CD4-positive, CD25-positive, alpha-beta regulatory T cell (primary cell): ENCODE results near the gene C11orf97. TPM values are rescaled to one million over a fixed set of nuclear protein-coding genes. Genes with fewer than 3 reads are reported as not detected.
"Not testable (repeated sequence)": the region's sequence is repeated elsewhere in the genome, so short reads cannot be mapped to it uniquely, and the experiment has no call there.

Experiments used
- ATAC-seq, 2 donors: fragments of 150-1000 bp; cut with Tn5 transposase; one replicate each; pipeline ENCODE4 v1.10.0; 2021; ENCODE audit warnings: low read depth in 2 of 2, moderate number of reproducible peaks in 2 of 2, moderate library complexity in 1 of 2
- DNase-seq, 3 donors: peaks; one replicate each; pipeline versions ENCODE4 v3.0.0 to v3.0.0-alpha.2; 2012 to 2022; ENCODE audit warnings: mixed read lengths in 1 of 3
- H3K27ac ChIP-seq: one replicate; pipeline ENCODE4 v1.7.0; 2013; ENCODE audit warnings: mild to moderate bottlenecking, low read length; ENCODE audit not compliant: insufficient read depth, poor library complexity, severe bottlenecking
- H3K27me3 ChIP-seq: one replicate; pipeline ENCODE4 v1.7.0; 2013; ENCODE audit warnings: low read length; ENCODE audit not compliant: control insufficient read depth, insufficient read depth
- H3K36me3 ChIP-seq: one replicate; pipeline ENCODE4 v1.7.0; 2013; ENCODE audit warnings: mild to moderate bottlenecking, low read length, moderate library complexity; ENCODE audit not compliant: control insufficient read depth, insufficient read depth
- H3K4me1 ChIP-seq: 2 replicates; pipeline ENCODE4 v1.7.0; 2013; ENCODE audit warnings: mild to moderate bottlenecking, low read length; ENCODE audit not compliant: insufficient read depth, control insufficient read depth, poor library complexity, severe bottlenecking
- H3K4me3 ChIP-seq: one replicate; pipeline ENCODE4 v1.7.0; 2013; ENCODE audit warnings: low read depth, mild to moderate bottlenecking, low read length, moderate library complexity
- H3K9me3 ChIP-seq, 2 experiments: 1 replicate in 1 of 2; 2 replicates in 1 of 2; pipeline ENCODE4 v1.7.0; 2013; ENCODE audit warnings: low read length in 2 of 2, mild to moderate bottlenecking in 1 of 2, moderate library complexity in 1 of 2; ENCODE audit not compliant: control insufficient read depth in 2 of 2
- H3K27ac Mint-ChIP-seq, 3 donors: one replicate each; pipeline ENCODE4 v1.8.0; 2020 to 2022; ENCODE audit warnings: mild to moderate bottlenecking in 3 of 3, mixed read lengths in 3 of 3, moderate library complexity in 2 of 3
- H3K27me3 Mint-ChIP-seq: one replicate; pipeline ENCODE4 v1.8.0; 2022; ENCODE audit warnings: mild to moderate bottlenecking, mixed read lengths
- H3K36me3 Mint-ChIP-seq: one replicate; pipeline ENCODE4 v1.8.0; 2020; ENCODE audit warnings: mixed read lengths
- H3K4me1 Mint-ChIP-seq, 4 donors: one replicate each; pipeline ENCODE4 v1.8.0; 2020 to 2022; ENCODE audit warnings: mixed read lengths in 4 of 4, mild to moderate bottlenecking in 1 of 4
- H3K4me3 Mint-ChIP-seq, 4 donors: one replicate each; pipeline ENCODE4 v1.8.0; 2020 to 2022; ENCODE audit warnings: mild to moderate bottlenecking in 4 of 4, mixed read lengths in 4 of 4, moderate library complexity in 3 of 4
- H3K9me3 Mint-ChIP-seq, 7 donors: one replicate each; pipeline ENCODE4 v1.8.0; 2020 to 2022; ENCODE audit warnings: mixed read lengths in 7 of 7, mild to moderate bottlenecking in 3 of 7, moderate library complexity in 2 of 7
- polyA plus RNA-seq, 4 donors: library from polyadenylated mRNA; unstranded; fragments of 300-500 nt; fragmentation: Illumina TruSeq; gene quantifications; one replicate each; pipeline ENCODE4 v1.2.3, GENCODE V29; 2021
- total RNA-seq: library from RNA; stranded (reverse); gene quantifications from one replicate; pipeline ENCODE4 v1.2.3, GENCODE V29; 2022

Gene C11orf97
- total and polyA plus RNA-seq, 5 donors from 2014 or later: not detected

GRCh38 chr11:94563176-94563847 lies 51.1 kb downstream of the C11orf97 start:
- H3K27ac Mint-ChIP-seq: no peak overlapping the region

GRCh38 chr11:94563848-94564467 lies 51.7 kb downstream of the C11orf97 start:
- Histone ChIP-seq H3K27ac (no peak overlapping the region), H3K4me3 (no peak overlapping the region), H3K4me1 (no peaks in the 10 kb centered on the region), H3K36me3 (no peaks in the 10 kb centered on the region), H3K27me3 (no peaks in the 10 kb centered on the region), H3K9me3 (no peaks in the 10 kb centered on the region)
- ATAC-seq: no peak
- peaks cover 0 to 1% (median 0%) of the 10 kb centered on the region in 7 donors for H3K9me3 Mint-ChIP-seq
- peaks cover 0 to 2% (median 0%) of the 10 kb centered on the region in 4 donors for H3K4me1 Mint-ChIP-seq
- H3K4me3 Mint-ChIP-seq: no peak overlapping the region
- H3K36me3 Mint-ChIP-seq: no peaks in the 10 kb centered on the region
- H3K27me3 Mint-ChIP-seq: no peaks in the 10 kb centered on the region
- no peak for DNase-seq
- H3K27ac Mint-ChIP-seq: no peak overlapping the region

More at GRCh38 chr11:94563176-94563847, 51.1 kb downstream of the C11orf97 start:
- Histone ChIP-seq H3K4me3 (no peak overlapping the region), H3K27me3 (no peaks in the 10 kb centered on the region), H3K4me1 (no peaks in the 10 kb centered on the region), H3K36me3 (no peaks in the 10 kb centered on the region), H3K9me3 (no peaks in the 10 kb centered on the region), H3K27ac (no peak overlapping the region)
- no peak for ATAC-seq
- Mint-ChIP-seq H3K27me3 (no peaks in the 10 kb centered on the region), H3K4me1 (peaks cover 0 to 2% (median 0%) of the 10 kb centered on the region in 4 donors), H3K4me3 (no peak overlapping the region), H3K9me3 (peaks cover 0 to 1% (median 0%) of the 10 kb centered on the region in 7 donors), H3K36me3 (no peaks in the 10 kb centered on the region)
- no peak for DNase-seq

- no peak within 1 kb of the TSS for H3K4me3 Mint-ChIP-seq
- H3K36me3 Mint-ChIP-seq: no peaks in the 10 kb centered on the region
- Histone ChIP-seq H3K36me3 (no peaks in the 10 kb centered on the region), H3K27me3 (no peaks in the 10 kb centered on the region), H3K9me3 (no peaks in the 10 kb centered on the region), H3K4me1 (no peaks in the 10 kb centered on the region), H3K27ac (no peak within 1 kb of the TSS), H3K4me3 (no peak within 1 kb of the TSS)
- peaks cover 0 to 2% (median 0%) of the 10 kb centered on the region in 4 donors for H3K4me1 Mint-ChIP-seq
- ATAC-seq: no peak
- H3K27me3 Mint-ChIP-seq: no peaks in the 10 kb centered on the region
- peaks cover 0 to 1% (median 0%) of the 10 kb centered on the region in 7 donors for H3K9me3 Mint-ChIP-seq
- DNase-seq: no peak
- H3K27ac Mint-ChIP-seq: no peak within 1 kb of the TSS
Measured at GRCh38 chr11:94567181-94567670, 55.0 kb downstream of the C11orf97 start, which contains the start of gene PIWIL4. Gene PIWIL4 (plus strand): TSS chr11:94567368. CDS start chr11:94567519, 151 bp downstream.

GRCh38 chr11:94568200-94568599 lies 55.9 kb downstream of the C11orf97 start:
- Mint-ChIP-seq H3K4me1 (peaks cover 0 to 2% (median 0%) of the 10 kb centered on the region in 4 donors), H3K36me3 (peaks cover 4% of the 10 kb centered on the region), H3K27ac (no peak overlapping the region), H3K27me3 (no peaks in the 10 kb centered on the region), H3K4me3 (no peak overlapping the region), H3K9me3 (peaks cover 0 to 1% (median 0%) of the 10 kb centered on the region in 7 donors)
- Histone ChIP-seq H3K4me1 (no peaks in the 10 kb centered on the region), H3K36me3 (no peaks in the 10 kb centered on the region), H3K27ac (no peak overlapping the region), H3K9me3 (no peaks in the 10 kb centered on the region), H3K27me3 (no peaks in the 10 kb centered on the region), H3K4me3 (no peak overlapping the region)
- DNase-seq (no peak), ATAC-seq (no peak)

DNA sequence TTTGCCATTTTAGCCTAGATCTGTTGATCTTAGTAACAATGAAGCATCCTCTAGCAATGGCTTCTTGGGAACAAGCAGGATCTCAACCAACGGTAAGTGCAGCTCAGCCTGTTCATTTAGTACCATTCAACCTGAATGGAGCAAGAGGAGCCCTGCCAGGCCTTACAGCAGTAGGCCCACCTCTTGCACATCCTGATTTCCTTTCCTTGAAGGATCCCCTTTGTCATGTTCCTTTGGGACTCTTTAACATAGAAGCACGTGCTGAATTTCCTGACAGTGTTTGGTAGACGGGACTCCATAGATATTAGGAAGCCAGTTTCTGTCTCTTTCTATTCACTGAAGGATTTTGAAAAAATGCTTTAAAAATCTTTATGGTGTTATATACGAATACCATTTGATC lies 56.5 kb downstream of the C11orf97 start:
- Mint-ChIP-seq H3K4me3 (no peak overlapping the region), H3K4me1 (peaks cover 0 to 2% (median 0%) of the 10 kb centered on the region in 4 donors), H3K27ac (peak overlapping the region in 1 of 3 donors; percentile 29), H3K9me3 (peaks cover 0 to 1% (median 0%) of the 10 kb centered on the region in 7 donors), H3K27me3 (no peaks in the 10 kb centered on the region), H3K36me3 (peaks cover 4% of the 10 kb centered on the region)
- Histone ChIP-seq H3K4me1 (no peaks in the 10 kb centered on the region), H3K27ac (no peak overlapping the region), H3K9me3 (no peaks in the 10 kb centered on the region), H3K4me3 (no peak overlapping the region), H3K36me3 (no peaks in the 10 kb centered on the region), H3K27me3 (no peaks in the 10 kb centered on the region)
- DNase-seq (no peak), ATAC-seq (no peak)

GRCh38 chr11:94572975-94573374 lies 60.7 kb downstream of the C11orf97 start:
- not testable (repeated sequence) for H3K4me1 Mint-ChIP-seq

DNA sequence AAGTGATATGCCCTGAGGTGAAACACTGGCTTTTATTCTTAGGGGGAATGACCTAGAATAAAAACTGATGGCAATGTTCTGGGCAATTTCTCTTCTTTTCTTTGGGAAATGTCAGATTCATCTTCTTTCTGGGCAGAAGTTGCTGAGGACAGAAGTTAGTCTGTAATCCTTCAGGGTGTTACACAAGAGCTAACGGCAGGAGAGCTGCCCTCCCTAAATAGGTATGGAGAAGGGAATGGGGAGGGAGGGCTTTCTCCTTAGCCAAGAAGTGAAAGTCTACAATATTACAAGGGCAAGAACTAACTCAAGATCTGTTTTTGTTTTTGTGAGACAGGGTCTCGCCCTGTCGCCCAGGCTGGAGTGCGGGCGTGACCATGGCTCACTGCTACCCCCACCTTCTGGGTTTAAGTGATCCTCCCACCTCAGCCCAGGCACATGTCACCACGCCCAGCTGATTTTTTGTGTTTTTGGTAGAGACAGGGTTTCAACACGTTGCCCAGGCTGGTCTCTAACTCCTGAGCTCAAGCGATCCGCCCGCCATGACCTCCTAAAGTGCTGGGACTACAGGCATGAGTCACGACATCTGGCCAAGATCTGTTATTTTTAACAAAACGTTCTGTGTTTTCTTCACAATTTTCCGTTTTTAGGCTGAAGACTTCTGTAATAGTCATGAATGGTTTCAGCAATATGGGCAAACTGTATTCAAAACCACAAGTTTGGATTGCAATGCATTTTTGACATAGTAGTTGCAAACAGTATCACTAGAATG lies 62.1 kb downstream of the C11orf97 start:
- no peak overlapping the region for H3K27ac Mint-ChIP-seq
- no peaks in the 10 kb centered on the region for H3K27me3 ChIP-seq

More at GRCh38 chr11:94572975-94573374, 60.7 kb downstream of the C11orf97 start:
- not testable (repeated sequence) for H3K27ac ChIP-seq, H3K36me3 ChIP-seq, H3K27ac Mint-ChIP-seq, H3K36me3 Mint-ChIP-seq, H3K4me1 ChIP-seq, DNase-seq, H3K27me3 ChIP-seq, ATAC-seq, H3K9me3 Mint-ChIP-seq, H3K4me3 ChIP-seq, H3K9me3 ChIP-seq, H3K4me3 Mint-ChIP-seq
- peaks cover 11% of the 10 kb centered on the region for H3K27me3 Mint-ChIP-seq

More for the DNA sequence above, 62.1 kb downstream of the C11orf97 start:
- Mint-ChIP-seq H3K9me3 (peaks cover 0 to 1% (median 0%) of the 10 kb centered on the region in 7 donors), H3K4me3 (no peak overlapping the region), H3K36me3 (peaks cover 4% of the 10 kb centered on the region), H3K27me3 (peaks cover 11% of the 10 kb centered on the region), H3K4me1 (no peaks in the 10 kb centered on the region)
- no peaks in the 10 kb centered on the region for H3K9me3 ChIP-seq
- H3K4me1 ChIP-seq: no peaks in the 10 kb centered on the region
- no peak overlapping the region for H3K27ac ChIP-seq
- DNase-seq (no peak), ATAC-seq (no peak)
- no peak overlapping the region for H3K4me3 ChIP-seq
- no peaks in the 10 kb centered on the region for H3K36me3 ChIP-seq
